ENCODE data around the gene RBM20. TPM values are rescaled to one million over a fixed set of nuclear protein-coding genes. Genes with fewer than 3 reads are reported as not detected.
"Not testable (repeated sequence)": the region's sequence is repeated elsewhere in the genome, so short reads cannot be mapped to it uniquely, and the experiment has no call there.

The RBM20 gene
- total RNA-seq, 1 donor from 2014 or later: 0.58 TPM

DNA sequence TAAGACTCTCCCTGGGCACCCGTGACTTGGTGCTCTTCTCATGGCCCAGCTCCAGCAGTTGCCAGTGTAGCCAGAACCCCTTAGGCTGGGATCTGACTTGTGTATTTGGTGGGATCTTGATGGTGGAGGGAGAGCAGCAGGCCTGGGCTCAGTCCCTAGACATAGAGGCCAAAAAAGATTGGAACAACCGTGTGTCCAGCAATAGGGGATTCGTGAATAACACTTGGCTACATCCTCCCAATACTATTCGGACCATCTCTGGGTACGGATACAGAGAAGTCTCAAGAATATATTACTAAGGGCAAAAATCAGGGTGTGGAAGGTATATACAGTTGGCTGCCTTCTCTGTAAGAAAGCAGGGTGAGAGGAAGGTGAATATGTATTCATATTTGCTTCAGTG is 17.2 kb downstream of the RBM20 start:
- Mint-ChIP-seq H3K4me1 (no peaks in the 10 kb centered on the region), H3K27ac (ENCODE audit: unreplicated experiment) (no peak overlapping the region), H3K4me3 (no peak overlapping the region), H3K27me3 (ENCODE audit: low read depth) (peaks cover 12% of the 10 kb centered on the region), H3K9me3 (no peaks in the 10 kb centered on the region), H3K36me3 (ENCODE audit: low read depth) (no peaks in the 10 kb centered on the region)
- no peak for DNase-seq (ENCODE audit: low read depth, low spot score)
- TF ChIP-seq, protein P1, sequence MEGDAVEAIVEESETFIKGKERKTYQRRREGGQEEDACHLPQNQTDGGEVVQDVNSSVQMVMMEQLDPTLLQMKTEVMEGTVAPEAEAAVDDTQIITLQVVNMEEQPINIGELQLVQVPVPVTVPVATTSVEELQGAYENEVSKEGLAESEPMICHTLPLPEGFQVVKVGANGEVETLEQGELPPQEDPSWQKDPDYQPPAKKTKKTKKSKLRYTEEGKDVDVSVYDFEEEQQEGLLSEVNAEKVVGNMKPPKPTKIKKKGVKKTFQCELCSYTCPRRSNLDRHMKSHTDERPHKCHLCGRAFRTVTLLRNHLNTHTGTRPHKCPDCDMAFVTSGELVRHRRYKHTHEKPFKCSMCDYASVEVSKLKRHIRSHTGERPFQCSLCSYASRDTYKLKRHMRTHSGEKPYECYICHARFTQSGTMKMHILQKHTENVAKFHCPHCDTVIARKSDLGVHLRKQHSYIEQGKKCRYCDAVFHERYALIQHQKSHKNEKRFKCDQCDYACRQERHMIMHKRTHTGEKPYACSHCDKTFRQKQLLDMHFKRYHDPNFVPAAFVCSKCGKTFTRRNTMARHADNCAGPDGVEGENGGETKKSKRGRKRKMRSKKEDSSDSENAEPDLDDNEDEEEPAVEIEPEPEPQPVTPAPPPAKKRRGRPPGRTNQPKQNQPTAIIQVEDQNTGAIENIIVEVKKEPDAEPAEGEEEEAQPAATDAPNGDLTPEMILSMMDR (conservative IDR thresholded peaks at IDR 0.05): no peak

DNA sequence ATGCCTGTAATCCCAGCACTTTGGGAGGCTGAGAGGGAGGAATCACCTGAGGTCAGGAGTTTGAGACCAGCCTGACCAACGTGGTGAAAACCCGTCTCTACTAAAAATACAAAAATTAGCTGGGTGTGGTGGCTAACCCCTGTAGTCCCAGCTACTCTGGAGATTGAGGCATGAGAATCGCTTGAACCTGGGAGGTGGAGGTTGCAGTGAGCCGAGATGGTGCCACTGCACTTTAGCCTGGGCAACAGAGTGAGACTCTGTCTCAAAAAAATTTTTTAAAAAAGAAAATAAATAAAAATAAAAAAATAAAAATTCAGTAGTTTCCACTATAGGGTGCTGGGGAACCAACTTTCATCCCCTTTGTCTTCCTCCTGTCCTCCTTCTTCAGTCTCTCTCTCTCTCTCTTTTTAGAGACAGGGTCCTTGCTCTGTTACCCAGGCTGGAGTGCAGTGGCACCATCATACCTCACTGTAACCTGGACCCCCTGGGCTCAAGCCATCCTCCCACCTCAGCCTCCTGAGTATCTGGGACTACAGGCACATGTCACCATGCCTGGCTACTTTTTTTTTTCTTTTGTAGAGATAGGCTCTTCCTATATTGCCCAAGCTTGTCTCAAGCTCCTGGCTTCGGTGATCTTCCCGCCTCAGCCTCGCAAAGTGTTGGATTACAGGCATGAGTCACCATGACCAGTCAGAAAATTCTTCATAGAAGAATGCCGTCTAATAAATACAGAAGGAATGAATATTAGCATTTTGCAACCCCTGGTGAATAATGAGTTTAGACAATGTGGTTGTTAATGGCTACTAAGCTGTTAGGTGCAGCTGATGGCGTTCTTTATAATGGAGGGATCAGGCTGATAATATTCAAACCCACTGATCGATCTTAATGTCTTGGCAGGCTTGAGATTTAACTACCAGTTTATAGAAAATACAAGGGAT is 20.6 kb downstream of the RBM20 start:
- Mint-ChIP-seq H3K4me3 (no peak overlapping the region), H3K27ac (ENCODE audit: unreplicated experiment) (no peak overlapping the region), H3K36me3 (ENCODE audit: low read depth) (no peaks in the 10 kb centered on the region), H3K4me1 (peaks cover 10% of the 10 kb centered on the region), H3K9me3 (no peaks in the 10 kb centered on the region), H3K27me3 (ENCODE audit: low read depth) (peaks cover 42% of the 10 kb centered on the region)
- TF ChIP-seq, protein P1 (conservative IDR thresholded peaks at IDR 0.05): no peak
- DNase-seq (ENCODE audit: low read depth, low spot score): no peak

DNA sequence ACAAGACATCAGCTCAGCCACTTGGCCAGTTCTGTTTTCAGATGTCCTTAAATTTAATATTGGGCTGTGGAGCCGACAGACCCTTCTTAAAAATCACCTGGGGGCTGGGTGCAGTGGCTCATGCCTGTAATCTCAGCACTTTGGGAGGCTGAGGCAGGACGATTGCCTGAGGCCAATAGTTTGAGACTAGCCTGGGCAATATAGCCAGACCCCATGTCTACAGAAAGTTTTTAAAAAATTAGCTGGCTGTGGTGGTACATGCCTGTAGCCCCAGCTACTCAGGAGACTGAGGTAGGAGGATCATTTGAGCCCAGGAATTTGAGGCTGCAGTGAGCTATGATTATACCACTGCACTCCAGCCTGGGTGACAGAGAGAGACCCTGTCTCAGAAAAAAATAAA is 22.1 kb downstream of the RBM20 start:
- H3K9me3 Mint-ChIP-seq; H3K36me3 Mint-ChIP-seq (ENCODE audit: low read depth); DNase-seq (ENCODE audit: low read depth, low spot score); H3K27ac Mint-ChIP-seq (ENCODE audit: unreplicated experiment); H3K4me1 Mint-ChIP-seq; H3K4me3 Mint-ChIP-seq: not testable (repeated sequence)
- H3K27me3 Mint-ChIP-seq (ENCODE audit: low read depth): peaks cover 52% of the 10 kb centered on the region

DNA sequence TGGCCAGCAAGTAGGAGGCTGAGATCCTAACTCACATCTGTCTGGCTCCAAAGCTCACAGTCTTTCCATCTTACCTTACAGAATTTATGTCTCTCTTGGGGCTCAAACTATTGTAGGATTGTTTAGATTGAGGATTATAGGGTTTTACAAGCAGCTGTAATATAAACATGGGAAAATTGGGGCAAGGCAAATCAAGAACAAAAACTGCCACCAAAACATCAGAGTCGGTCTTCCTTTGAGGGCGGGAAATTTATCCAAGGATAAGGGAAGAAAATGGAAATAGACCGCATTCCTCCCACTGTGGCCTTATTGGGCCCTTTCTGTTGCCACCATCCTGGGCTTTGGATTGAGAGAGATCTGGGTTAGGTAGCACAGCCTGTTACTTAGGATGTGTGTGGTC is 22.5 kb downstream of the RBM20 start:
- Mint-ChIP-seq H3K4me1 (peaks cover 10% of the 10 kb centered on the region), H3K9me3 (no peaks in the 10 kb centered on the region), H3K27me3 (ENCODE audit: low read depth) (peaks cover 53% of the 10 kb centered on the region), H3K36me3 (ENCODE audit: low read depth) (no peaks in the 10 kb centered on the region), H3K27ac (ENCODE audit: unreplicated experiment) (no peak overlapping the region), H3K4me3 (no peak overlapping the region)
- TF ChIP-seq, protein P1 (conservative IDR thresholded peaks at IDR 0.05): no peak
- DNase-seq (ENCODE audit: low read depth, low spot score): no peak

DNA sequence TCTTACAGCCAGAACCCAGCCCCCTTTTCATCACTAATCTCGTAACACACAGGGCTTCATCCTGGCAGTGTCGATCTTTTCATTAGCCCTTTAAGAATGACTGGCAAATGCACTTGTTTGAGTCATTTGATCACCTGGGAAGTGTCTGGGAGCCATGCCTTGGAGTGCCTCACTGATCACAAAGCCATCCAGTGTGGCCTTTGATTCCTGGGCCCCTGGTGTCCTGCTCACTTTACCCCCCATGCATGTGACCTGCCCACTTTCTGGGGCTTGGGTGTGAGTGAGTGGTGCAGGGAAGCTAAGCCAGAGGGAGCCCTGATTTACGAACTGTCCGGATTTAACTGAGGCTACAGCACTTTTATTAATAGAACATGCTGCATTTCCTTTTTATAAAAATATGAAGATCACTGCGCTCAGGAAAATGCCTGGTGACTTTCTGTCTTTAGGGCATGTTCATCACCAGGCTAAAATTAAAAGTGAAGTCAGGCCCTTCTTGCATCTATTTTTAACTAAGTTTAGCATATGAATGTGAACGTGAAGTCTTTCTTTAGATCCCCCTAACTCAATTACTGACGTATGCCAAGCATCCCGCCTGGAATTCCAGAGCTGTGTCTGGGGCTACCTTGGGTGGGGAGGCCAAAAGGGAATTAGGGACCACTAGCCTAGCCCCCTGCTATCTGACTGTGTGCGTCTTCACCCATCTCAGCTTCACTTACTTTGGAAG is 23.6 kb downstream of the RBM20 start:
- no peak for DNase-seq (ENCODE audit: low read depth, low spot score)
- TF ChIP-seq, protein P1 (conservative IDR thresholded peaks at IDR 0.05): no peak

DNA sequence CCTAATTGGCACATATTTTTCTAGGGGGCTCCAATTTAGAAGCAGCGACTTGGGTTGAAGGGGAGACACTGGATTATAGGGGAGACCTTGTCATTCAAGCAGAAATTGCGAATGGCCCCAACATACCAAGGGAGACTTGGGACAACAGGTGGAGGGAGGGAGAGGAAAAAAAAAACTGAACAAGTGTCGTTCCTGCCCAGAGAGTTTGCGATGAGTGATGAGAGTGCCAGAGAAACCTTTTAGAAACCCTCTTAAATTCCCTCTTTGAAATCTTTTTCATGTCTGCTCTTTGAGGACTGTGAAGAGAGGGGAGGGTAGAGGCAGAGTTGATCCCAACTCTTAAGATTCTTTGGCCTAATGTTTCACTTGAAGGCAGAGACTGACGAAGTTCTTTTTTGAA is 24.3 kb downstream of the RBM20 start:
- Mint-ChIP-seq H3K4me3 (no peak overlapping the region), H3K36me3 (ENCODE audit: low read depth) (no peaks in the 10 kb centered on the region), H3K9me3 (no peaks in the 10 kb centered on the region), H3K4me1 (peaks cover 10% of the 10 kb centered on the region), H3K27me3 (ENCODE audit: low read depth) (peaks cover 59% of the 10 kb centered on the region), H3K27ac (ENCODE audit: unreplicated experiment) (peak overlapping the region; percentile 68)
- no peak for DNase-seq (ENCODE audit: low read depth, low spot score)
- TF ChIP-seq, protein P1 (conservative IDR thresholded peaks at IDR 0.05): no peak

More for the DNA sequence above, 23.6 kb downstream of the RBM20 start:
- H3K36me3 Mint-ChIP-seq (ENCODE audit: low read depth): no peaks in the 10 kb centered on the region
- H3K27me3 Mint-ChIP-seq (ENCODE audit: low read depth): peaks cover 53% of the 10 kb centered on the region
- no peak overlapping the region for H3K4me3 Mint-ChIP-seq
- no peak overlapping the region for H3K27ac Mint-ChIP-seq (ENCODE audit: unreplicated experiment)
- H3K4me1 Mint-ChIP-seq: peaks cover 10% of the 10 kb centered on the region
- H3K9me3 Mint-ChIP-seq: no peaks in the 10 kb centered on the region
